Activated gamma-delta T cell (primary cell): ENCODE results near the gene EXOC3.
"Not testable (repeated sequence)": the region's sequence is repeated elsewhere in the genome, so short reads cannot be mapped to it uniquely, and the experiment has no call there.

Experiments used
- DNase-seq: peaks from one replicate; lab custom pipeline; 2025; lab: John Stamatoyannopoulos, UW

EXOC3 gene

GRCh38 chr5:473551-474192 is 30.7 kb downstream of the EXOC3 start:
- DNase-seq, result peak; percentile 33

- DNase-seq, result not testable (repeated sequence)
Measured at GRCh38 chr5:474232-474839, 31.4 kb downstream of the EXOC3 start.

GRCh38 chr5:474840-475661 is 32.1 kb downstream of the EXOC3 start:
- peak; percentile 22 for DNase-seq

GRCh38 chr5:475704-476101 is 32.7 kb downstream of the EXOC3 start:
- DNase-seq, result no peak

- DNase-seq, result no peak
Measured at GRCh38 chr5:476102-476813, 33.3 kb downstream of the EXOC3 start.

- DNase-seq, result no peak
Measured at GRCh38 chr5:476814-477175, 33.8 kb downstream of the EXOC3 start.

GRCh38 chr5:477247-477646 is 34.3 kb downstream of the EXOC3 start:
- no peak for DNase-seq

- no peak for DNase-seq
Measured at GRCh38 chr5:477871-478270, 34.9 kb downstream of the EXOC3 start.

GRCh38 chr5:478369-478981 is 35.5 kb downstream of the EXOC3 start:
- no peak for DNase-seq

GRCh38 chr5:478982-479535 is 36.1 kb downstream of the EXOC3 start:
- no peak for DNase-seq

- DNase-seq, result no peak
Measured at GRCh38 chr5:479566-480319, 36.8 kb downstream of the EXOC3 start.

GRCh38 chr5:481347-481746 is 38.4 kb downstream of the EXOC3 start:
- no peak for DNase-seq

GRCh38 chr5:482021-482420 is 39.0 kb downstream of the EXOC3 start:
- no peak for DNase-seq

- DNase-seq, result no peak
Measured at GRCh38 chr5:482506-482905, 39.5 kb downstream of the EXOC3 start.

- no peak for DNase-seq
Measured at GRCh38 chr5:483011-483410, 40.0 kb downstream of the EXOC3 start.

- DNase-seq, result no peak
Measured at GRCh38 chr5:483434-484140, 40.6 kb downstream of the EXOC3 start.

GRCh38 chr5:484556-484955 is 41.6 kb downstream of the EXOC3 start:
- DNase-seq, result no peak

- no peak for DNase-seq
Measured at GRCh38 chr5:485113-485945, 42.4 kb downstream of the EXOC3 start.

GRCh38 chr5:485946-486491 is 43.0 kb downstream of the EXOC3 start:
- DNase-seq, result no peak
